ENCODE measurements around the gene GALNT8.
"Not testable (repeated sequence)": the region's sequence is repeated elsewhere in the genome, so short reads cannot be mapped to it uniquely, and the experiment has no call there.

GALNT8 gene, protein sequence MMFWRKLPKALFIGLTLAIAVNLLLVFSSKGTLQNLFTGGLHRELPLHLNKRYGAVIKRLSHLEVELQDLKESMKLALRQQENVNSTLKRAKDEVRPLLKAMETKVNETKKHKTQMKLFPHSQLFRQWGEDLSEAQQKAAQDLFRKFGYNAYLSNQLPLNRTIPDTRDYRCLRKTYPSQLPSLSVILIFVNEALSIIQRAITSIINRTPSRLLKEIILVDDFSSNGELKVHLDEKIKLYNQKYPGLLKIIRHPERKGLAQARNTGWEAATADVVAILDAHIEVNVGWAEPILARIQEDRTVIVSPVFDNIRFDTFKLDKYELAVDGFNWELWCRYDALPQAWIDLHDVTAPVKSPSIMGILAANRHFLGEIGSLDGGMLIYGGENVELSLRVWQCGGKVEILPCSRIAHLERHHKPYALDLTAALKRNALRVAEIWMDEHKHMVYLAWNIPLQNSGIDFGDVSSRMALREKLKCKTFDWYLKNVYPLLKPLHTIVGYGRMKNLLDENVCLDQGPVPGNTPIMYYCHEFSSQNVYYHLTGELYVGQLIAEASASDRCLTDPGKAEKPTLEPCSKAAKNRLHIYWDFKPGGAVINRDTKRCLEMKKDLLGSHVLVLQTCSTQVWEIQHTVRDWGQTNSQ

GRCh38 chr12:4719821-4720636 is at the start of gene GALNT8:
Gene GALNT8 (plus strand): TSS chr12:4720400. CDS start chr12:4720678, 278 bp downstream.
- no peak for DNase-seq

DNA sequence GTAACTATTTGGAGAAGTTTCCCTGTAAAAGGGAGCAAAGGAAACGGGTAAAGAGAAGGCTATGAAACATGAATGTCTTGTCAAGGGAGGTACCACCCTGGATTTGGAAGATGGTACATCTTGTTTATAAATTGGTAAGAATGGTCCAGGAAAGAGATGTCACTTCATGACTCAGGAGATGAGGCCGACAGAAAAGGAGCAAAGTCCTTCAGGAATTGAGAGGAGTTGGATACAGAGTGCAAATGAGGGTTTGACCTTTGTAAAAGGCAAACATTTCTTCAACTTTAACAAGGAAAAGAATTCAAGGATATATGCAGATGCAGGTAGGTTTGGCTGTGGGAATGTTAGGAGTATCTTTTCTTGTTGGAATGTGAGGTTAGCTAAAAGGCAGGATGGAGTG is 40.5 kb upstream of the GALNT8 start:
- DNase-seq: no peak

GRCh38 chr12:4681732-4682131 is 38.5 kb upstream of the GALNT8 start:
- DNase-seq: no peak

DNA sequence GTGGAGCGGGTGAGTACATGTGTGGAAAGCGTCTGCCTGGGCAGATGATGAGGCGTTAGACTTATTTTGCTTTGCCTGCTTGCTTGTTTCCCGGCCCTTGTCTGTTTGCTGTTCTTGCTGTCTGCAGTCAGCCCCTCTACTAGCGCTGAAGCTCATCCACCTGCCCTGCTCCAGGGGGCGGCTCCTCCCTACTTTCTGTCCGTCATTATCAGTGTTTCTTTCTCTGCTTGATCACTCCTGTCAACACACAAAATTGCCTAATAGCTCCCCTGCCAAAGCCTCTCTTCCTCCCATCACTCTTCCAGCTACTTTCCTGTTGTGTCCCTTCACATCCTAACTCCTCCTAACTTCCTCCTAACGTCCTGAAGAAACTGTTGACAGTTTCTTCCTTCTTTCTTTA is 34.9 kb upstream of the GALNT8 start:
- no peak for DNase-seq

DNA sequence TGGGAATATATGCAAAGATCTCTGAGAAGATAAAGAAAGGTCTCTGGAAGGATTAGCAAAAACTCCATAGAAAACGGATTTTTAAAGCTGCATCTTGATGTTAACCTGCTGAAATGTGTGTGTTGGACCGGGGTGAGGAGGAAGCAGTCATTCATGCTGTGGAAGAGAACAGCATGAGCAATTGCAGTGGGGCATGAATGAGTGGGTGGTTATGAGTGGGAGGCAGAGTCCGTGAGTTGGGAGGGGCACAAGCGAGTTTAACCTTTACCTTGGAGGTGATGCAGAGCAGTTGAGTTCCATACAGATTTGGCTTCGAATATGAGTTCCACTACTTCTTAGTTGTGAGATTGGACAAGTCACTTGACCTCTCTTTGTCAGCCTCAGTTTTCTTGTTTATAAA is 29.4 kb upstream of the GALNT8 start:
- DNase-seq: no peak

DNA sequence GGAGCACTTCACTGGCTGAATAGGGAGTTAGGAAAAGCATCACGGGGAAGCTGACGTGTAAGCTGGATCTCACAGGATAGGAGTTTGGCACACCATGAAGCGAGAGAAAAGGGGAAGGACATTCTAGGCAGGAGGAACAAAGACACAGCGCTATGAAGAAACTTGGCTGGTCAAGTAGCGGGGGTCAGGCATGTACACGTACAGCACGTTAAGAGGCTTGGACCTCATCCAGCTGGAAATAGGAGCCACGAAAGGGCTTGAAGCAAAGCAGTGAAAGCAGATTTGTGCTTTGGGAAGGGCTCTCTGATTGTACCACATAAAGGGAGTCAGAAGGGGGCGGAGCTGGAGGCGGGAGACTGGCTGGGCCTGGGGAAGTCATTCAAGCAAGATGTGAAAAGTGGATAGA is 19.6 kb upstream of the GALNT8 start:
- no peak for DNase-seq

GRCh38 chr12:4701395-4702190 is 18.6 kb upstream of the GALNT8 start:
- no peak for DNase-seq

DNA sequence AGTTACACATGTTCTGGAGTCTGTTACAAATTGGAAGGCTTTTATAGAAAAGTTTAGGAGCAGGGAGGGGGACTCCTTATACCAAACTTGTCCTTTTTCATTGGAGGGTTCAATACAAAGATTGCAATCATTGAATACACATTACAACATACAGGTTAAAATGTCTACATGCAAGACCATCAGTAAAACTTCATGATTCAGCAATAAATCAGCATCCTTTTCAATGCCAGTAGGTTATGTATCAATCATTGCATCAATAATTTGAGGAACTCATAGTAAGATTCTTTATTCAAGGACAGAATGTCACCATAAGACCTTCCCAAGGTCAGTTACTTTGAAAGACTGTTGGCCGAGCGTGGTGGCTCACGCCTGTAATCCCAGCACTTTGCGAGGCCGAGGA is 16.5 kb upstream of the GALNT8 start:
- no peak for DNase-seq

DNA sequence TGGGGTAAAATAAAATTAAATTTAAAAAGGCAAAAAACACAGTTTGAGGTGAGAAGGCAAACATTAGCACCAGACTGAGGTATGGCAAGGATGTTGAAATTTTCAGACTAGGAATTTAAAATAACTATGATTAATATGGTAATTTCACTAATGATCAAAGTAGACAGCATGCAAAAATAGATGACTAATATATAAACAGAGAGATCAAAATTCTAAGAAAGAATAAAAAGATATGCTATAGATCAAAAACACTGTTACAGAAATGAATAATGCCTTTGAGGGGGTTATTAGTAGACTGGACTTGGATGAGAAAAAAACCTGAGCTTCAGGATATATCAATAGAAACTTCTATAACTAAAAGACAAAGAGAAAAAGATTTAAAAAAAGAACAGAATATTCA is 14.4 kb upstream of the GALNT8 start:
- DNase-seq: no peak

GRCh38 chr12:4707306-4707705 is 12.9 kb upstream of the GALNT8 start:
- no peak for DNase-seq

DNA sequence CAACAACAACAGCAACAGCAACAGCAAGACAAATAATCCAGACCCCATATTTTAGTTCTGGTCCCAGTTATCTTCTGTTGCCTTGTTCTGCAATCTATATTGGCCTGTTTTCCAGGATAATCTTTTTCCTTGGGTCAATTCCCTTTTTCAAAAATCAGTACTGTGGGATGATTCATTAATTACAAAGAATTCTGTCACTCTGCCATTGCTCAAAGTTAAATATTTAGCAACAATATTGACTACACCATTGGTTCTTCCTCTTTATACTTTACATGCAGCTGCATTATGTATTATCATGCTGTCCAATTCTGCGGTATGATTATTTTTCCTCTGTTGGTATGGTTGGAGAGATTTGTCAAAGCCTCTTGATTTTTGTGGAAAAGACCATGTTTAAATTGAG is 10.1 kb upstream of the GALNT8 start:
- no peak for DNase-seq

DNA sequence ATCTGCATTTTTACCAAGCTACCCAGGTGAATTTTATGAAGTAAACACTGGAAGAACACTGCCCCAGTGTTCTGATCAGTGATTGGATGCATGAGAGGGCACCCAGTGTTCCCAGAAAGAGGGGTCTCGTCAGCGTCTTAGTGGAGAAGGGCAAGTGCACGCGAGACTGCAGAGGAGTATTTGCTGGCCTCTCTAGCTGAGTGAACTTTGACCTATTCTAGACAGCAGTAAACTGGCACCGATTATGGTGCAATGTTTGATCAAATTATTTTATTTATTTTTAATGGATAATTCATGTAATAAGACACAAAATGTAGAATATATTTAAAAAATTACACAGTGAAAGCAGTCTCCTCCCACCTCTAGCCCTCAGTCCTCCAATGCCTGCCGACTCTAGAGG is 5.3 kb upstream of the GALNT8 start:
- DNase-seq: no peak

DNA sequence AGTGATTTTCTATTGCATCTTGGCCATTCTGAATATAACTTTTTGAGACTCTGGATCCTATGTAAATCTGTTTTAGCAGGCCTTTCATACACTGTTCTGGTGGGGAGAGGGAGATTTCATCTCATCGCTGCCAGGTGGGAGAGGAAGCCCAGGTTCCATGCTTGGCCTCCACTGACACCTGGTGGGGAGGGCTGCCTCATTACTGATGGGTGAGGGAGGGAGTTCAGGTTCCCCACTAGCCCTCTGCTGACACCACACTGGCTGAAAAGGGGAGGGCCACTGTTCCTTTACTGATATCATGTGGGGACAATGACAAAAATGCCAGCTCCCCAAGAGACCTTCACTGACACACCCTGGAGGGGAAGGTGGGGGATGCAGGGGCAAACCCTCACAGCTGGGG is 2.4 kb upstream of the GALNT8 start:
- no peak for DNase-seq

DNA sequence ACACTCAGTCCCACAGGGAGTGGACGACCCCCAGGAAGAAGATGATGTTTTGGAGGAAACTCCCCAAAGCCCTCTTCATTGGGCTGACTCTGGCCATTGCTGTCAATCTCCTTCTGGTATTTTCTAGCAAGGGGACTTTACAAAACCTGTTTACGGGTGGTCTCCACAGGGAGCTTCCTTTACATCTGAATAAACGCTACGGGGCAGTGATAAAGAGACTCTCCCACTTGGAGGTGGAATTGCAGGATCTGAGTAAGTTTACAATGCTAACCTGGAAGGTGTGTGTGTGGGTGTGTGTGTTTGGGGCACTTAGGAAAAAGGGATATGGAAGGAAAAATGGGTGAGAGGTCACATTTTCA is 416 bp downstream of the GALNT8 start:
- no peak for DNase-seq

DNA sequence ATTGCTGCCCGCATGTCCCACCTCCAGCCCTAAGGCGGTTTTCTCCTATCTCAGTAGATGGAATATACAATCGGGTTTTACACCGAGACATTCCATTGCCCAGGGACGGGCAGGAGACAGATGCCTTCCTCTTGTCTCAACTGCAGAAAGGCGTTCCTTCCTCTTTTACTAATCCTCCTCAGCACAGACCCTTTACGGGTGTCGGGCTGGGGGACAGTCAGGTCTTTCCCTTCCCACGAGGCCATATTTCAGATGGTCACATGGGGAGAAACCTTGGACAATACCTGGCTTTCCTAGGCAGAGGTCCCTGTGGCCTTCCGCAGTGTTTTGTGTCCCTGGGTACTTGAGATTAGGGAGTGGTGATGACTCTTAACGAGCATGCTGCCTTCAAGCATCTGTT is 1.4 kb downstream of the GALNT8 start:
- not testable (repeated sequence) for DNase-seq

DNA sequence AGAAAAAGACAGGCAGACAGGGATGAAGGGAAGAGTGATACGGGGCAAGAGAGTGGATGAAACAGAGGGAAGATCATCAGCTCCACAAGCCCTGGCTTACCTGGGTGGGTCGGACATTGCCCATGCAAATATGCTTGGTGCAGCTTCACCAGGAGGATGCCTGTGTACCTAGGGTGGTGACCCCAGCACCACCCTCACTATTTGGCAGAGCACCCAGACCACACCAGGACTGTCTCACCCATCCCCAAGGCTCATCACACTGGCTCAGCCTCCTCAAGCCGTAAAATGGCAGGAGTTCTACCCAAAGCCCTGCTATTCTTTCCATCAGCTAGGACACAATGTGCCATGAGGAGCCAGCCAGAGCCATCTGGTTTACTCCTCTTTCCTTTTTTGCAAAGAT is 3.0 kb downstream of the GALNT8 start:
- DNase-seq: no peak

DNA sequence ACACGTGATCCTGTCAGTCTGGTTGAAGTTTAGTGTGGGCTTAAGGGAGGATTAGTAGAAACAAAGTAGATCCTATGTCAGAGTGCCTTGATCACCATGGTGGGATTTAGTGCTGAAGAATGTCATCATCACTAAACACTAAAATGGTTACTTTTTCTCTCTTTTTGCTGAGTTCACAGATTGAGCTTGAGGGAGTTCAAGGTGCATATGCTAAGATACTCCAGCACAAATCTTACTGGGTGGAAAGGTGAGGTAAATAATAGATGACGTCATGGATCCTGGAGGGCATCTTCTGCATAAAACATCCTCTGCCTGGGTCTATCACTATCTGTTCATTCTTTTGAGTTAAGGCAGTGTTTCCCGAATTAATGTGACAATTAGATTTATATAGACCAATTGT is 4.9 kb downstream of the GALNT8 start:
- no peak for DNase-seq

DNA sequence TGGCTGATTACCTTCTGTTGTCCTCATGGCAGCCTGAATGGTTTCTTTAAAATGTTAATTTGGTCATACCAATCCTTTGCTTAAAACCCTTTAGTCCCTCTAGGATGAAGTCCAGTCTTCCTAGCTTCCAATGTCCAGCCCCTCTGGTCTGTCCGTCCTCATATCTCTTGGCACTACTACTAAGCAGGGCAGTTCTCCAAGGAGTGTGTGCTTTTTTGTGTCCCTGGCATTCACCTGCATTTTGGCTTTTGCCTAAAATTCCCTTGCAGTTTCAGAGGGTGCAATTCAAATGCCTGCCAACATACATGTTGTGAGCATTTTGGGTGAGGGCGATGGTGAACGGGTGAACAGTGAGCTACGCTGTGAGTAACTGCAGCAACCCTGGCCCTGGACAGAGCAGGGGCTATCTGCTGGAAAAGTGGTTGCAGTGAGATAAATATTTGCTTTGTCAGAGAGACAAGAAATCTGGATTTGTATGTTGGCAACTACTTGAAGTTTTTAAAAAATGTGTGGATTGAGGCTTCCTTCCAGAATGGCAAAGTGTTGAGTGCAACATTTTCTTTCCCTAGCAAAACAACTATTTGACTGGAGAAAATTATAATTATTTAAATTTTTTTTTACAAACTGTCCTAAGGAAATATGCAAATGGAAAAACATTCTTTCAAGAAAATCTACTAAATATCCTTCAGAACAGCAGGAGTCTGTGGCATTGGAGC is 14.6 kb downstream of the GALNT8 start:
- no peak for DNase-seq

DNA sequence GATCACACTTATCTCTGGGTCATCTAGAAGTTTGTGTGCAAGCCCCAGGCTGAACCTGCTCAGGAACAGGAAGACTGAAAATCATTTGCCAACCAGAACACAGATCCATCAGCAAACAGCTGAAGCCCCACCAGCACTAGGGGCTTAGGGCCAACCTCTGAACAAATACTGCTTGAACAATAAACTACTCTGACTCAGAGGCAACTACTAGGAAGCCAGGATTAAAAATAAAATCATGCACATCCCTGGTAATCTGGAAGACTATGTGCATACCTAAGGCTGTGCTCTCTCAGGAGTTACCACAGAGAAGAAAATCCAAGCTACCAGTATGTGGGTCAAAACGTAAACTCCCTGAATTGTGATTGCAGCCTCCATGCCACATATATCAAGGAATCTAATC is 15.9 kb downstream of the GALNT8 start:
- DNase-seq: no peak

GRCh38 chr12:4738541-4738940 is 18.3 kb downstream of the GALNT8 start:
- no peak for DNase-seq

DNA sequence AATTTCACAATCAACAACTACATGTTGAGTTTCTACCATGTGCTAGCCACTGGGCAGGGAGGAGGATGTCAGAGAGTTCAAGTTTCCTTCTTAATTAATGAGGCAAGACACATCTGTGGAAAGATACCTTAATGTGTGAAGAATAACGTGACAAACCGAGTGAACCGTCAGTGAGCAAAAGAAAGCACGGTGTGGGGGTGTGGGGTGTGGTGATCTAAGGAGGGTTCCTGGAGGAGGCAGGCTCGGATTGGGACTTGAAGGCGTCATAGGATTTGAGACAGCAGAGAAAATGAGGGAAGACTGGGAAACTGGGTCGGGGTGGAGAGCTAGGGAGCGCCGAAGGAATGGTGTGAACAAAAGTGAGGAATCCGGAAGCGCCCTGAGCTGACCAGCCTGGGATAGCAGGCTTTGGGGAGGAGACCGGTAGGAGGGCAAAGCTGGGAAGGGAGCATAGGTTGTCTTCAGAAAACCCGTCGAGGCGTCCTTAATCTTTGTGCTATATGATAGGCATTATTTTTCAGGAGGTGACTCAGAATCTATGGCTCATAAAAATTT is 22.3 kb downstream of the GALNT8 start:
- DNase-seq: no peak

DNA sequence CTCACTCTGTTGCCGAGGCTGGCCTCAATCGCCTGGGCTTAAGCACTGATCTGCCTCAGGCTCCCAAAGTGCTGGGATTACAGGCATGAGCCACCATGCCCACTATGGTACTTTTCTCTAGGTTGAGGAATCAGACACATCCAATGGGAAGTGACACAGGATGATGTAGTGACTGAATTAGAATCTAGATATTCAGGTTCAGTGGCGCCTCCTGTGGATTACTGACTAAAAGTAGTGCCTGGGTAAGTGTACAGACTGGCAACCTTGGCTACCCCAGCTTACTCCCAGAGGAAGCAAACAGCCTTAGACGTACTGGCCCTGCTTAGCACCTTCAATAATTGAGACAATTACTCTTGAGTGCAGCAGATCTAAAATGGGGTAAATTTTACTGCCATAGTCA is 22.8 kb downstream of the GALNT8 start:
- no peak for DNase-seq
